GM23248 (cell line): ENCODE data around the gene GRWD1. TPM values are rescaled to one million over a fixed set of nuclear protein-coding genes. Genes with fewer than 3 reads are reported as not detected.

Experiments
- DNase-seq: peaks from one replicate; pipeline ENCODE4 v3.0.0-alpha.2; 2015
- H2AFZ ChIP-seq: fragments of 200-600 bp; sonication (generic); 2 replicates; pipeline ENCODE4 v1.6.1; 2016; ENCODE audit warnings: antibody characterized with exemption
- H3F3A ChIP-seq: fragments of 200-600 bp; sonication (generic); 2 replicates; pipeline ENCODE4 v1.6.1; 2016; ENCODE audit warnings: mild to moderate bottlenecking, antibody characterized with exemption, mixed run types; ENCODE audit not compliant: insufficient read depth
- H3K27ac ChIP-seq: fragments of 200-600 bp; sonication (generic); 2 replicates; pipeline ENCODE4 v1.5.1; 2016; ENCODE audit warnings: mild to moderate bottlenecking
- H3K27me3 ChIP-seq: fragments of 200-600 bp; sonication (generic); replicated peaks from 2 replicates; pipeline ENCODE4 v1.6.1; 2016; ENCODE audit warnings: mild to moderate bottlenecking; ENCODE audit not compliant: insufficient read depth
- H3K36me3 ChIP-seq: fragments of 200-600 bp; sonication (generic); 2 replicates; pipeline ENCODE4 v1.6.1; 2016; ENCODE audit warnings: low read depth, mild to moderate bottlenecking
- H3K4me1 ChIP-seq: fragments of 200-600 bp; sonication (generic); 2 replicates; pipeline ENCODE4 v1.6.1; 2016; ENCODE audit warnings: mild to moderate bottlenecking; ENCODE audit not compliant: insufficient read depth
- H3K4me2 ChIP-seq: fragments of 200-600 bp; sonication (generic); one replicate; pipeline ENCODE4 v1.6.1; 2016; ENCODE audit warnings: mild to moderate bottlenecking; ENCODE audit not compliant: unreplicated experiment
- H3K4me3 ChIP-seq: fragments of 200-600 bp; sonication (generic); 2 replicates; pipeline ENCODE4 v1.5.1; 2016; ENCODE audit warnings: mild to moderate bottlenecking
- H3K79me2 ChIP-seq: fragments of 200-600 bp; sonication (generic); 2 replicates; pipeline ENCODE4 v1.6.1; 2016; ENCODE audit warnings: mild to moderate bottlenecking; ENCODE audit not compliant: insufficient read depth
- H3K9ac ChIP-seq: fragments of 200-600 bp; sonication (generic); 2 replicates; pipeline ENCODE4 v1.6.1; 2016; ENCODE audit warnings: mild to moderate bottlenecking
- H3K9me2 ChIP-seq: fragments of 200-600 bp; sonication (generic); 2 replicates; pipeline ENCODE4 v1.6.1; 2016; ENCODE audit warnings: mixed run types, mild to moderate bottlenecking, moderate library complexity; ENCODE audit not compliant: insufficient read depth
- H3K9me3 ChIP-seq: fragments of 200-600 bp; sonication (generic); one replicate; pipeline ENCODE4 v1.6.1; 2017; ENCODE audit warnings: low read depth
- H4K20me1 ChIP-seq: fragments of 200-600 bp; sonication (generic); 2 replicates; pipeline ENCODE4 v1.6.0; 2016; ENCODE audit not compliant: insufficient read depth
- EZH2 ChIP-seq: fragments of 200-600 bp; sonication (generic); IDR thresholded peaks from 2 replicates; pipeline ENCODE4 v1.6.1; 2018; ENCODE audit warnings: antibody characterized with exemption, mild to moderate bottlenecking; ENCODE audit not compliant: insufficient read depth, poor library complexity, severe bottlenecking
- EZH2phosphoT487 ChIP-seq: fragments of 200-600 bp; sonication (generic); IDR thresholded peaks from 2 replicates; pipeline ENCODE4 v1.6.1; 2018; ENCODE audit warnings: antibody characterized with exemption, moderate library complexity, mild to moderate bottlenecking, low read depth; ENCODE audit not compliant: insufficient read depth
- WGBS, 2 experiments: methylation state at CpG; one replicate each; pipeline ENCODE4 v1.1.6; 2015 to 2017; ENCODE audit warnings: low lambda C conversion rate in 2 of 2, low coverage in 1 of 2; ENCODE audit errors: missing lambda C conversion rate in 2 of 2; 5-methylcytosine and 5-hydroxymethylcytosine counted together
- in situ Hi-C: fragments of 300-500 bp; cut with MboI; formaldehyde crosslinking; loops from 2 replicates; pipeline ENCODE4 v1.15.0; 2020
- polyA plus RNA-seq: library from polyadenylated mRNA; unstranded; fragments of >200 nt; fragmentation: Nextera tagmentation; extraction: Ambion mirVana; gene quantifications from 2 replicates; pipeline ENCODE4 v1.2.1, GENCODE V29; 2016
- total RNA-seq: library from RNA; depleted of rRNA; stranded (reverse); fragments of >200 nt; shearing (Covaris generic); gene quantifications from 2 replicates; pipeline ENCODE4 v1.2.3, GENCODE V29; 2014

The GRWD1 gene
- total and polyA plus RNA-seq, 2 experiments from 2014 or later, result 34.1 to 36.6 TPM

GRCh38 chr19:48468772-48469288 is 23.0 kb downstream of the GRWD1 start:
- no peak for TF ChIP-seq EZH2phosphoT487
- H3K4me2 ChIP-seq, result peak overlapping the region; percentile 79
- H3K27me3 ChIP-seq, result no peaks in the 10 kb centered on the region
- peak overlapping the region; percentile 80 for H3K4me3 ChIP-seq
- 1% methylated on average over 36 of the region's 36 CpGs for WGBS, 2 experiments
- no peaks in the 10 kb centered on the region for H3K9me2 ChIP-seq
- H3F3A ChIP-seq, result peaks cover 6% of the 10 kb centered on the region
- peak overlapping the region; percentile 94 for H3K9ac ChIP-seq
- peaks cover 31% of the 10 kb centered on the region for H3K36me3 ChIP-seq
- no peaks in the 10 kb centered on the region for H3K9me3 ChIP-seq
- peak overlapping the region; percentile 87 for H3K27ac ChIP-seq
- DNase-seq, result peak; percentile 100
- H3K79me2 ChIP-seq, result peaks cover 37% of the 10 kb centered on the region
- H4K20me1 ChIP-seq, result no peaks in the 10 kb centered on the region; the same call in 1 of the 2 replicates
- H2AFZ ChIP-seq, result peak overlapping the region; percentile 81
- in situ Hi-C loops, result no loop called here
- H3K4me1 ChIP-seq, result peaks cover 12% of the 10 kb centered on the region

DNA sequence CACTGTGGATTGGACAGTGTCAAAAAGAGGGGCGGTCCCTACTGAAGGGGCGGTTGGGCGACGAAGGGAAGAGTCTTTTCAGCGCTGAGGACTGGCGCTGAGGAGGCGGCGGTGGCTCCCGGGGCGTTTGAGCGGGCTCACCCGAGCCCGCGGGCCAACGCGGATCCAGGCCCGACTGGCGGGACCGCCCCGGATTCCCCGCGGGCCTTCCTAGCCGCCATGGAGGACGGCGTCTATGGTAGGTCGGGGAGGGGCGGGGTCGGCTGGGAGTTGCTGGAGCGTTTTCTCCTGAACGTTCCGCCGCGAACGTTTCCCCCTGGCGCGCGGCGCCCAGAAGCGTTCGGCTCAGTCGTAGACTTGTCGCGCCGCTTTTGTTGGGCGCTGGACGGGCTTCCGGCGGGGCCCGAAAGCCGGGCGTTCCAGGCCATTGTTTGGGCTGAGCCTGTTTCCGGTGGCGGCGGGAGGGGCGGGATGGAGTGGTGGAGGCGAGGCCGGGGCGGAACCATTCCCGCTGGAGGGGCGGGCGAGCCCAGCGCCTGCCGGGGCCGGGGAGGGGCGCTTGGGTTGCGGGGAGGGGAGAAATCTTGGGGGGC is 23.6 kb downstream of the GRWD1 start, which contains the start of gene CYTH2:
CYTH2 (plus strand) TSS at position 81 of the 593 bp plus-strand sequence; CDS start at position 220, 139 bp downstream.
- peak; percentile 89 for DNase-seq
- H3K27me3 ChIP-seq, result no peaks in the 10 kb centered on the region
- peak within 1 kb of the TSS; percentile 87 for H3K27ac ChIP-seq
- H3K9me2 ChIP-seq, result no peaks in the 10 kb centered on the region
- peak within 1 kb of the TSS; percentile 81 for H2AFZ ChIP-seq
- H3K4me3 ChIP-seq, result peak within 1 kb of the TSS; percentile 80
- H3K79me2 ChIP-seq, result peaks cover 37% of the 10 kb centered on the region
- 1% methylated on average over 46 to 48 of the region's 66 CpGs for WGBS, 2 experiments
- in situ Hi-C loops, result no loop called here
- H4K20me1 ChIP-seq, result no peaks in the 10 kb centered on the region; the same call in 1 of the 2 replicates
- peaks cover 37% of the 10 kb centered on the region for H3K36me3 ChIP-seq
- H3K9ac ChIP-seq, result peak within 1 kb of the TSS; percentile 94
- H3F3A ChIP-seq, result peaks cover 6% of the 10 kb centered on the region
- H3K9me3 ChIP-seq, result no peaks in the 10 kb centered on the region
- no peak for TF ChIP-seq EZH2phosphoT487
- TF ChIP-seq EZH2, result no peak
- H3K4me1 ChIP-seq, result peaks cover 12% of the 10 kb centered on the region
- peak within 1 kb of the TSS; percentile 92 for H3K4me2 ChIP-seq

- H3K4me2 ChIP-seq, result peak overlapping the region; percentile 92
- H3K27ac ChIP-seq, result no peak overlapping the region
- H3K9me3 ChIP-seq, result no peaks in the 10 kb centered on the region
- peaks cover 6% of the 10 kb centered on the region for H3F3A ChIP-seq
- peak overlapping the region; percentile 94 for H3K9ac ChIP-seq
- WGBS, 2 experiments, result 57 to 62% methylated on average over 18 to 20 of the region's 20 CpGs
- in situ Hi-C loops, result no loop called here
- H3K4me3 ChIP-seq, result peak overlapping the region; percentile 80
- no peaks in the 10 kb centered on the region for H3K27me3 ChIP-seq
- peaks cover 41% of the 10 kb centered on the region for H3K36me3 ChIP-seq
- no peak overlapping the region for H2AFZ ChIP-seq
- peaks cover 37% of the 10 kb centered on the region for H3K79me2 ChIP-seq
- TF ChIP-seq EZH2, result no peak
- TF ChIP-seq EZH2phosphoT487, result no peak
- no peak for DNase-seq
- H4K20me1 ChIP-seq, result no peaks in the 10 kb centered on the region; the same call in 1 of the 2 replicates
- peaks cover 12% of the 10 kb centered on the region for H3K4me1 ChIP-seq
- H3K9me2 ChIP-seq, result no peaks in the 10 kb centered on the region
Observed at GRCh38 chr19:48469934-48470680, 24.3 kb downstream of the GRWD1 start.

GRCh38 chr19:48470856-48471255 is 25.1 kb downstream of the GRWD1 start:
- H3K36me3 ChIP-seq, result peaks cover 47% of the 10 kb centered on the region

More at GRCh38 chr19:48470856-48471255, 25.1 kb downstream of the GRWD1 start:
- no peaks in the 10 kb centered on the region for H3K9me2 ChIP-seq
- TF ChIP-seq EZH2phosphoT487, result no peak
- TF ChIP-seq EZH2, result no peak
- peaks cover 6% of the 10 kb centered on the region; the same call in 1 of the 2 replicates for H3F3A ChIP-seq
- 80 to 84% methylated on average over 10 of the region's 10 CpGs for WGBS, 2 experiments
- no peak overlapping the region for H3K27ac ChIP-seq
- H3K4me1 ChIP-seq, result peaks cover 12% of the 10 kb centered on the region
- DNase-seq, result no peak
- peaks cover 37% of the 10 kb centered on the region for H3K79me2 ChIP-seq
- peak overlapping the region; percentile 80 for H3K4me3 ChIP-seq
- no peaks in the 10 kb centered on the region for H3K9me3 ChIP-seq
- H2AFZ ChIP-seq, result no peak overlapping the region
- in situ Hi-C loops, result no loop called here
- no peaks in the 10 kb centered on the region; the same call in 1 of the 2 replicates for H4K20me1 ChIP-seq
- H3K9ac ChIP-seq, result no peak overlapping the region
- no peaks in the 10 kb centered on the region for H3K27me3 ChIP-seq
- H3K4me2 ChIP-seq, result peak overlapping the region; percentile 92
